ENCODE data around the gene FMNL2. TPM values are rescaled to one million over a fixed set of nuclear protein-coding genes. Genes with fewer than 3 reads are reported as not detected.

Gene FMNL2
- total RNA-seq, 1 experiment from 2014 or later = 10.6 TPM

- no peak for DNase-seq (ENCODE audit: low spot score)
Observed at GRCh38 chr2:152425765-152426727, 91.1 kb downstream of the FMNL2 start.

- DNase-seq (ENCODE audit: low spot score) = no peak
Observed at GRCh38 chr2:152426801-152427200, 91.8 kb downstream of the FMNL2 start.

- no peak for DNase-seq (ENCODE audit: low spot score)
Observed at GRCh38 chr2:152427902-152428301, 92.9 kb downstream of the FMNL2 start.

GRCh38 chr2:152428800-152429582 is 94.0 kb downstream of the FMNL2 start:
- no peak for DNase-seq (ENCODE audit: low spot score)

- no peak for DNase-seq (ENCODE audit: low spot score)
Observed at GRCh38 chr2:152430876-152431275, 95.9 kb downstream of the FMNL2 start.

GRCh38 chr2:152431370-152432098 is 96.6 kb downstream of the FMNL2 start:
- no peak for DNase-seq (ENCODE audit: low spot score)

- no peak for DNase-seq (ENCODE audit: low spot score)
Observed at GRCh38 chr2:152432206-152432653, 97.3 kb downstream of the FMNL2 start.

- DNase-seq (ENCODE audit: low spot score) = no peak
Observed at GRCh38 chr2:152432765-152433164, 97.8 kb downstream of the FMNL2 start.

- no peak for DNase-seq (ENCODE audit: low spot score)
Observed at GRCh38 chr2:152433289-152433688, 98.3 kb downstream of the FMNL2 start.

GRCh38 chr2:152433791-152434190 is 98.8 kb downstream of the FMNL2 start:
- no peak for DNase-seq (ENCODE audit: low spot score)

- no peak for DNase-seq (ENCODE audit: low spot score)
Observed at GRCh38 chr2:152434395-152435182, 99.6 kb downstream of the FMNL2 start.

GRCh38 chr2:152436148-152436547 is 101.2 kb downstream of the FMNL2 start:
- no peak for DNase-seq (ENCODE audit: low spot score)

GRCh38 chr2:152437276-152438108 is 102.5 kb downstream of the FMNL2 start:
- no peak for DNase-seq (ENCODE audit: low spot score)

- no peak for DNase-seq (ENCODE audit: low spot score)
Observed at GRCh38 chr2:152440049-152440448, 105.1 kb downstream of the FMNL2 start.

GRCh38 chr2:152440460-152440859 is 105.5 kb downstream of the FMNL2 start:
- DNase-seq (ENCODE audit: low spot score) = no peak

GRCh38 chr2:152441961-152442360 is 107.0 kb downstream of the FMNL2 start:
- DNase-seq (ENCODE audit: low spot score) = no peak

GRCh38 chr2:152443771-152444170 is 108.8 kb downstream of the FMNL2 start:
- DNase-seq (ENCODE audit: low spot score) = no peak

GRCh38 chr2:152444448-152444847 is 109.5 kb downstream of the FMNL2 start:
- no peak for DNase-seq (ENCODE audit: low spot score)

GRCh38 chr2:152445375-152445774 is 110.4 kb downstream of the FMNL2 start:
- no peak for DNase-seq (ENCODE audit: low spot score)

- DNase-seq (ENCODE audit: low spot score) = peak; percentile 35
Observed at GRCh38 chr2:152445791-152446201, 110.8 kb downstream of the FMNL2 start.

All from H4 (cell line).